GM12864 (cell line): Measurements from ENCODE around the gene LILRA1.
"Not testable (repeated sequence)": the region's sequence is repeated elsewhere in the genome, so short reads cannot be mapped to it uniquely, and the experiment has no call there.

Experiments
- DNase-seq: peaks from one replicate; pipeline ENCODE4 v3.0.0-alpha.2; 2011; ENCODE audit warnings: low read depth
- H3K4me3 ChIP-seq: 2 replicates; pipeline ENCODE4 v1.5.1; 2011; ENCODE audit warnings: mild to moderate bottlenecking, low read depth, low read length, control low read depth
- TF ChIP-seq, protein P1 (sequence below): IDR thresholded peaks from 2 replicates; pipeline ENCODE4 v1.5.1; 2011; ENCODE audit warnings: low read depth, mild to moderate bottlenecking, moderate library complexity, low read length, control low read depth, inconsistent platforms; ENCODE audit errors: missing control alignments

LILRA1 gene

DNA sequence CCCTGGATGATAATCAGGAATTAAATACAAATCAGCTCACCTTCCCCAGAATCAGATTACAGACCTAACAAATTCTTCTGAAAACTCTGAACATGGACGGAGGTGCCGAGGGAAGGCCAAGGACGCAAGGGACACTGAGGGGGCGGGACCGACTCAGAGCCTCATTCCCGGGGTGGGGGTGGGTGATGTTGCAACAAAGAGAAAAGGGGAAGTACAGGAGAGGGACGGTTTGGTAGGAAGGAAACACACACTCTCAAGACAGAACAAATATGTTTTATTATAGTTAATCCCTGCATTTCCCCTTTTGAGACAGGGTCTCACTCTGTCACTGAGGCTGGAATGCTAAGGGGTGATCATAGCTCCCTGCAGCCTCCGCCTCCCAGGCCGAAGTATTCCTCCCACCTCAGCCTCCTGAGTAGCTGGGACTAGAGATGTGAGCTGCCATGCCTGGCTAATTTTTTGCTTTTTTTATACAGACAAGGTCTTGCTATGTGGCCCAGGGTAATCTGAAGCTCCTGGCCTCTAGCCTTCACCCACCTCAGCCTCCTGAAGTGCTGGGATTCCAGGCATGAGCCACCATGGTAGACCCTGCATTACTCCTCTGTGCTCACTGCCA lies 20.6 kb upstream of the LILRA1 start:
- no peak overlapping the region for H3K4me3 ChIP-seq
- TF ChIP-seq, protein P1, sequence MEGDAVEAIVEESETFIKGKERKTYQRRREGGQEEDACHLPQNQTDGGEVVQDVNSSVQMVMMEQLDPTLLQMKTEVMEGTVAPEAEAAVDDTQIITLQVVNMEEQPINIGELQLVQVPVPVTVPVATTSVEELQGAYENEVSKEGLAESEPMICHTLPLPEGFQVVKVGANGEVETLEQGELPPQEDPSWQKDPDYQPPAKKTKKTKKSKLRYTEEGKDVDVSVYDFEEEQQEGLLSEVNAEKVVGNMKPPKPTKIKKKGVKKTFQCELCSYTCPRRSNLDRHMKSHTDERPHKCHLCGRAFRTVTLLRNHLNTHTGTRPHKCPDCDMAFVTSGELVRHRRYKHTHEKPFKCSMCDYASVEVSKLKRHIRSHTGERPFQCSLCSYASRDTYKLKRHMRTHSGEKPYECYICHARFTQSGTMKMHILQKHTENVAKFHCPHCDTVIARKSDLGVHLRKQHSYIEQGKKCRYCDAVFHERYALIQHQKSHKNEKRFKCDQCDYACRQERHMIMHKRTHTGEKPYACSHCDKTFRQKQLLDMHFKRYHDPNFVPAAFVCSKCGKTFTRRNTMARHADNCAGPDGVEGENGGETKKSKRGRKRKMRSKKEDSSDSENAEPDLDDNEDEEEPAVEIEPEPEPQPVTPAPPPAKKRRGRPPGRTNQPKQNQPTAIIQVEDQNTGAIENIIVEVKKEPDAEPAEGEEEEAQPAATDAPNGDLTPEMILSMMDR = no peak
- DNase-seq = no peak

DNA sequence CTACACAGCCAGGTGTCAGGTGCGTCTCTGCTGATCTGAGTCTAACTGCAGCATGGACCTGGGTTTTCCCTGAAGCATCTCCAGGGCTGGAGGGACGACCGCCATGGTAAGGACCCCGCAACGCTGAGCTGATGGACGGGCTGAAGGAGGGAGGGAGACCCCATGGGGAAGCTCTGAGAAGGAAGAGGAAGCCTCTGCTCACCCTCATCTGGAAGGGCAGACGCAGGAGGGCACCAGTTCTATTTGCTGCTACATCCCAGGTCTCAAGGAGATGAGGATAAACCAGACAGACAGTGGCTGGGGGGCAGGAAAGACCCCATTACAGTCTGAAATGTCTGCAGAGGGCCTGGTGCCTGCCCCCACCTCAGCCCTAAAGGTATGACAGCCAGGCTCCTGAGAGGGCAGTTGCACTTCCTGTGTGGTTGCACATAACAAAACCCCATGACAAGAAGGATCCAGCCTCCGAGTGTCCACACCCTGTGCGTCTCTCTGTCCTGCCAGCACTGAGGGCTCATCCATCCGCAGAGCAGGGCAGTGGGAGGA lies 20.0 kb upstream of the LILRA1 start, which contains the start of gene LILRA2:
LILRA2 (plus strand) TSS at position 461 of the 543 bp plus-strand sequence. CDS start 89 bp downstream, outside the sequence.
- peak; percentile 10 for DNase-seq
- H3K4me3 ChIP-seq = no peak within 1 kb of the TSS
- TF ChIP-seq, protein P1 = no peak

DNA sequence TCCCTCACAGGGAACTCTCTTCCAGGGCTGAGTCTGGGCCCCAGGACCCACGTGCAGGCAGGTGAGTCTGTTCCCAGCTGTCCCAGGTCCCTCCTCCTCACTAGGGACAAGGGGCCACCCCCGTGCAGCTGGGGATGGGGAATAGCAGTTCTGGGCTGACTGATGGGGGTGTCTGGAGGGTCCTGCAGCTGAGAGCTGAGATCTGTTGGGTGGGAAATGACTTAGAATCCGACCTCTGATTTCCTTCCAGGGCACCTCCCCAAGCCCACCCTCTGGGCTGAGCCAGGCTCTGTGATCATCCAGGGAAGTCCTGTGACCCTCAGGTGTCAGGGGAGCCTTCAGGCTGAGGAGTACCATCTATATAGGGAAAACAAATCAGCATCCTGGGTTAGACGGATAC lies 19.4 kb upstream of the LILRA1 start:
- DNase-seq = no peak
- H3K4me3 ChIP-seq = no peak overlapping the region
- TF ChIP-seq, protein P1 = no peak

DNA sequence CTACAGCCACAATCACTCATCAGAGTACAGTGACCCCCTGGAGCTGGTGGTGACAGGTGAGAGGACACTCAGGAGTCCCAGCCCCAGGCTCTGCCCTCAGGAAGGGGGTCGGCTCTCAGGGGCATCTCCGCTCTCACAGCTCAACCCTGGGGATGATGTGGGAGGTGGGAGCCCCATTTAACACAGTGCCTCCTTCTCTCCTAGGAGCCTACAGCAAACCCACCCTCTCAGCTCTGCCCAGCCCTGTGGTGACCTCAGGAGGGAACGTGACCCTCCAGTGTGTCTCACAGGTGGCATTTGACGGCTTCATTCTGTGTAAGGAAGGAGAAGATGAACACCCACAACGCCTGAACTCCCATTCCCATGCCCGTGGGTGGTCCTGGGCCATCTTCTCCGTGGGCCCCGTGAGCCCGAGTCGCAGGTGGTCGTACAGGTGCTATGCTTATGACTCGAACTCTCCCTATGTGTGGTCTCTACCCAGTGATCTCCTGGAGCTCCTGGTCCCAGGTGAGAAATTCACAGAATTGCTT lies 18.8 kb upstream of the LILRA1 start:
- no peak overlapping the region for H3K4me3 ChIP-seq
- no peak for DNase-seq
- TF ChIP-seq, protein P1 = no peak

DNA sequence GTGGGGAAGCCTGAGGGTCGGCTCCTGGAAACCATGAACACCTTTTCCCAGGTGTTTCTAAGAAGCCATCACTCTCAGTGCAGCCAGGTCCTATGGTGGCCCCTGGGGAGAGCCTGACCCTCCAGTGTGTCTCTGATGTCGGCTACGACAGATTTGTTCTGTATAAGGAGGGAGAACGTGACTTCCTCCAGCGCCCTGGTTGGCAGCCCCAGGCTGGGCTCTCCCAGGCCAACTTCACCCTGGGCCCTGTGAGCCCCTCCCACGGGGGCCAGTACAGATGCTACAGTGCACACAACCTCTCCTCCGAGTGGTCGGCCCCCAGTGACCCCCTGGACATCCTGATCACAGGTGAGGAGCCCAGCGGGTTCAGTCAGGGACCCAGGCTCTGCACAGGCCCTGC lies 18.2 kb upstream of the LILRA1 start:
- not testable (repeated sequence) for DNase-seq, H3K4me3 ChIP-seq

DNA sequence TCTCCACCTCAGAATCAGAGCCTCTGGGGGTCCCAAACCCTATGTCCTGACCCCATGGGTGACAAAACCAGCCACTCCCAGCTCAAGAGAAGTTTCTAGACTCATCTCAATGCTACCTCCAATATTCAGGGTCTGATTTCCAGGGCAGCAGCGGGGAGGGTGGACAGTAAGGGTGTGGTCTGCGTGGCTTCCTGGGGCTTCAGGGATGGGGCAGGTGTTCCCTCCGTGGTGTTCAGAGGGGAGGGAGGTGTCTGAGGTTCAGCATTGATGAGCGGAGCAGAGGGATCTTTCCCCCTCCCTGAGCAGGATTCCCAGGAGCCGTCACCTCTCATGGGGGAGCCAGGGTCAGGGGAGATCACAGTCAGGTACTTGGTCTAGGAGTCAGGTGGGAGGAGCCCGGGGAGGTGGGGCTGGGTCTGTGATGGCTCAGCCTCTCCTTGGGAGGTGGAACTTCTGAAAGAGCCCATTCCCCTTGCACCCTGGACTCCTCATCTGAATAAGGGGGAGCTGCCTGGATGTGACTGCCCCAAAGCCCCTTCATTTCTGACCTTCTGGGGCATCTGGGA lies 16.9 kb upstream of the LILRA1 start:
- H3K4me3 ChIP-seq = no peak overlapping the region
- DNase-seq = no peak
- TF ChIP-seq, protein P1 = no peak

DNA sequence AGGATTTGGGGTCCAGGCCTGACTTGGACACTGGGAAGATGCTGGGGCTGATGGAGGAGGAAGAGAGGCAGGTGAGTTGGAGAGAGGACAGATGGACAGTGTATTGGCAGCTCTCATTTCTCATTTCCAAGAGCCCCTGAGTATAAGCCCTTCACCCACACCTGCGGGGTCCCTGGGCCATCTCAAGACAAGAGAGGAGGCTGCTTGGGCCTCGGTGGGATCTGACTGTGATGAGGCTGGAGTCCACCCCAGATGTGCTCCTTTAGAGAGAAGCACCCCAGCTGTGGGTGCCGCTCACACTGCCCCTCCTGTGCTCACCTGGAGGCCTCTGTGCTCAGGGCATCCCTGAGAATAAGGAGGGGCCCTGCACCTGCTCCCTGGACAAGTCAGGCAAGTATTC lies 16.1 kb upstream of the LILRA1 start:
- TF ChIP-seq, protein P1 = no peak
- H3K4me3 ChIP-seq = no peak overlapping the region
- no peak for DNase-seq

DNA sequence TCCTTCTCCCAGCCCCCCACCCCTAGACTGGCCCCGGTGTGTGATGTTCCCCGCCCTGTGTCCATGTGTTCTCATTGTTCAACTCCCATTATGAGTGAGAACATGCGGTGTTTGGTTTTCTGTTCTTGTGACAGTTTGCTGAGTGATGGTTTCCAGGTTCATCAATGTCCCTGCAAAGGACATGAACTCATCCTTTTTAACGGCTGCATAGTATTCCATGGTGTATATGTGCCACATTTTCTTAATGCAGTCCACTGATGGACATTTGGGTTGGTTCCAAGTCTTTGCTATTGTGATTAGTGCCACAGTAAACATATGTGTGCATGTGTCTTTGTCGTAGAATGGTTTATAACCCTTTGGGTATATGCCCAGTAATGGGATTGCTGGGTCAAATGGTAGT lies 15.2 kb upstream of the LILRA1 start:
- not testable (repeated sequence) for DNase-seq

More for the DNA sequence above, 15.2 kb upstream of the LILRA1 start:
- not testable (repeated sequence) for H3K4me3 ChIP-seq
